HG02885 (cell line): ENCODE data around the gene STUB1.
"Not testable (repeated sequence)": the region's sequence is repeated elsewhere in the genome, so short reads cannot be mapped to it uniquely, and the experiment has no call there.

Source experiments
- ATAC-seq: cut with Tn5 transposase; IDR thresholded peaks from one replicate; pipeline ENCODE4 v1.9.1; 2021; ENCODE audit warnings: mild to moderate bottlenecking; ENCODE audit not compliant: unreplicated experiment, poor library complexity

STUB1 gene

GRCh38 chr16:709566-710499 is 29.6 kb downstream of the STUB1 start:
- no peak for ATAC-seq

GRCh38 chr16:710500-711075 is 30.4 kb downstream of the STUB1 start:
- ATAC-seq = no peak

DNA sequence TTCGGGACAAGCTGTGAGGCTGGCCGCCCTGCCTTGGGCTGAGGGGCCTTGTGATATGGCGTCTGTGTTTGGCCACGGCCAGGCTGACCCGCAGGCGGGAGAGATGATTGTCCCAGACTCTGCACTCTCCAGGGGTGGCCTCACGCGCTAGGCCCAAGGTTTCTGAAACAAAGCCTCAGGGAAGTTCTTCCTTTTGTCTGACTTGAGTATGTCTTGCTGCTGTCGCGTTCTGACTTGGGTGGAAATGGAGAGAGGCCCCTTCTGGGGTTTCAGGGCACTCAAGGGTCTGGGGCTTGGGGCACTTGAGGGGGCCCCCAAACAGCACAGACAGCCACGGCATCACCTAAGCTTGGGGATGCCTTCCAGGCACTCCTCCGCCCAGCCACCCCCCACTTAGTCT is 30.9 kb downstream of the STUB1 start:
- no peak for ATAC-seq

GRCh38 chr16:711548-712320 is 31.5 kb downstream of the STUB1 start:
- ATAC-seq = no peak

DNA sequence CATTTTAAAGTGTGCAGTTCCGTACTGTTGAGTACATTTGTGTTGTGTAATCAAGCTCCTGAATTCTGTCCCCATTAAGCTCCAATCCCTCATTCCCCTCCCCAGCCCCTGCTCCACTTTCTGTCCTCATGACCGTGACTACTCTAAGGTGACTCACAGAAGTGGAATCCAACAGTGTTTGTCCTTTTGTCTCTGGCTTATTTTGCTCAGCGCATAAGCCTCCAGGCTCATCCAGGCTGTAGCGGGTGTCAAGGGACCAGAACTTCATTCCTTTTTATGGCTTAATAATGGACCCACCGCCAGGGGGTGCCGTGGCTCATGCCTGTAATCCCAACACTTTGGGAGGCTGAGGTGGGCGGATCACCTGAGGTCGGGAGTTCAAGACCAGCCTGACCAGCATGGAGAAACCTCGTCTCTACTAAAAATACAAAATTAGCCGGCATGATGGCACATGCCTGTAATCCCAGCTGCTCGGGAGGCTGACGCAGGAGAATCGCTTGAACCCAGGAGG is 32.6 kb downstream of the STUB1 start:
- not testable (repeated sequence) for ATAC-seq

DNA sequence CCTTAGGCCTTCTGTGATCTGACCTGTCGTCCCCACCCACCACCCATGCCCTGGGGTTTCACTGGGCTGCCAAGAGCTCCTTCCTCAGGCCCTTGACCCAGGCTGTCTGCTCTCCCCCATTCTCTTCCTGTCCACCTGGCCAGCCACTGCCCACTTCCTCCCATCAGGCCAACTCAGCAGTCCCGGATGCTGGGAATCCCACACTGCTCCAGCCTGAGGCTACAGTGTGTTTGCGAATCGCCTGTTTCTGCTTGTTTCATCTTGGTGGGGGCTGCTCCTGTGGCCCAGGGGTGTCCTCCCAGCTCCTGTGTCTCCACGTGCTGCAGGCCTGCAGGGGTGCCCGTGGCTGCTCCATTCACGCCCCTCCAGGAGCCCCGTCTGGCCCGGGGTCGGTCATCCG is 33.9 kb downstream of the STUB1 start:
- no peak for ATAC-seq

- peak; percentile 81 for ATAC-seq
Measured at GRCh38 chr16:714558-715476, 34.6 kb downstream of the STUB1 start, which contains the start of gene METRN. Gene METRN, plus strand, starts transcription at chr16:715118. Its CDS starts 172 bp downstream, at chr16:715290.

GRCh38 chr16:715477-716199 is 35.4 kb downstream of the STUB1 start:
- peak; percentile 14 for ATAC-seq

DNA sequence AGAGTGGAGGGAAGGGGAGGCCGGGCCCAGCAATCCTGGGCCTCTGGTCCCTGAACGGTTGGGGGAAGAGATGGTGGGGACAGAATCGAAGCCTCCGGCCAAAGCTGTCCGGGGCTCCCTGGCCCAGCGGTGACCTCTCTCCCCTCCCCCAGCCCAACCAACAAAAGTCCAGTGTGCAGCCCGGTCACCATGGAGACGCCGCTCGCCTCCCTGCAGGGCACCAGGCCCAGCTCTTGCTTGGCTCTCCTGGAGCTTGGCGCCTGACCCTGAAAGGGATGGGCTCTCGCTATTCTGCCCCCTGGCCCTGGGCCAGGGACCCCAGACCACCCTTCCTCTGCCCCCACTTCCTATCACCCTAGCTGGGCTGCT is 36.0 kb downstream of the STUB1 start:
- ATAC-seq = no peak

GRCh38 chr16:716768-717325 is 36.6 kb downstream of the STUB1 start:
- ATAC-seq = no peak

DNA sequence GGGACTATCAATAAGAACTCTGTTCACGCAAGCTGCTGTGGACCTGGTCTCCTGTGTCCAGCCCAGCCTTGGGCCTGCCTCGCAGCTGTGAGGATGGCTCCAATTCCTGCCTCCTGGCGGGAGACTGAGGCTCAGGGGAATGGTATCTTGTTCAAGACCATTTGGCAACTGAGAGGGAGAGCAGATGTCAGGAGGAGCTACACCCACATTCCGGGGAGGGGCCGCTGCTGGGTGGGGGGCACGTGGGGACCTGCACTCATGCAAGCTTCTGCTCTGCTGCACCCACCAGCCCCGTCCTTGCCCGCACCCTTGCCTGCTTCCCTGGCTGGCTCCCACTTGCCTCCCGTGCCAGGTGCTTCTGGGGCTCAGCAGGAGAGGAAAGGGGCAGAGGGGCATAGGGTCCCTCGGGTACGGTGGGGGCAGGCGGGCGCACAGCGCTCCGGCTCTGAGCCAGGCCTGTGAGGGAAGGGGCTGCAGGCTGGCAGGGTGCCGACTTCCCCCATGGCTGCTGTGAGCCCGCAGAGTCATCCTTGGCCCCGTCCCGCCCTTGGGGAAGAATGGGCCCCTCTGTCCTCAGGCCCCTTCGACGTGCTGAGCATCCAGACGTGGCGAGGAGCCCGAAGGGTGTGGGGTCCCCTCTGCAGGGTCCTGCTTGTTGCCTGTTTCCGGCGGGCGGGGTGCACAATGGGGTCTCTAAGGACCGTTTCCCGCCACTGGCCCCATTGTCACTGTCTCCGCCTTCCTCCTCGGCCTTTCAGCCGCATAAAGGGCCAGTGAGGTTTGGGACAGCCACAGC is 37.4 kb downstream of the STUB1 start:
- no peak for ATAC-seq

DNA sequence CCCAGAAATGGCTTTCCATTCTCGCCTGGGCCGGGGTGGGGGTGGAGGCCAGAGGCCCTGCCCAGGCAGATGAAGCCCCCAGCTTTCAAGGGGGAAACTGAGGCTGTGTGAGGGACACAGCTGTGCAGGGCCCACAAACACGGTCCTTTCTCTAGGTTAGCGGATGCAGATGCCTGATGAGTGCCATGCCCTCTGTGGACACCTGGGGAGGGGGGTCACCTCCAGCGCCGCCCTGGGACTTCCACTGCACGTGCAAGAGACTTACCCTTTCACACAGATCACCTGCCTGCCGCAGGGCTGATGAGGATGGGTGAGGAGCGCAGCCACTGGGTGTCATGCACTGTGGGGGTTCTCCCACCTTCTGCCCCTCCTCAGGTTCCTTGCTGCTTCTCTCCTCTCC is 38.2 kb downstream of the STUB1 start:
- no peak for ATAC-seq

DNA sequence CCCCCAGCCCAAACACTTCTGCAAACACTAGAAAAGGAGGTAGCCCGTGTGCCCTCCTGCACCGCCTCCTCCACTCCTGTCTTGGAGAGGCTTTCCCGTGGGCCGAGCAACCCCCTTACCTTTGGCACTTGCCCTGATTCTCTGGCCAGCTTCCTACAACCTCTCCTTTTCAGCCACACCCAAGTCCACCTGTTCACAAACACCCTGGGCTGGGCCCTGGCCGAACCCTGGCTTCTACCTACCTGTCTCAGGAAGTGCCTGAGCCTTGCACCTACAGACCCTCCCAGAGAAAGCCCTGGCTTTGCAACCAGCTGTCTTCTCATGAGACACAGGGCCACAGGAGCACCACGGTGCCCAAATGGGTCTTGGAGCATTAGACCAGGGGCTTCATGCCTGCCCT is 38.7 kb downstream of the STUB1 start:
- no peak for ATAC-seq

DNA sequence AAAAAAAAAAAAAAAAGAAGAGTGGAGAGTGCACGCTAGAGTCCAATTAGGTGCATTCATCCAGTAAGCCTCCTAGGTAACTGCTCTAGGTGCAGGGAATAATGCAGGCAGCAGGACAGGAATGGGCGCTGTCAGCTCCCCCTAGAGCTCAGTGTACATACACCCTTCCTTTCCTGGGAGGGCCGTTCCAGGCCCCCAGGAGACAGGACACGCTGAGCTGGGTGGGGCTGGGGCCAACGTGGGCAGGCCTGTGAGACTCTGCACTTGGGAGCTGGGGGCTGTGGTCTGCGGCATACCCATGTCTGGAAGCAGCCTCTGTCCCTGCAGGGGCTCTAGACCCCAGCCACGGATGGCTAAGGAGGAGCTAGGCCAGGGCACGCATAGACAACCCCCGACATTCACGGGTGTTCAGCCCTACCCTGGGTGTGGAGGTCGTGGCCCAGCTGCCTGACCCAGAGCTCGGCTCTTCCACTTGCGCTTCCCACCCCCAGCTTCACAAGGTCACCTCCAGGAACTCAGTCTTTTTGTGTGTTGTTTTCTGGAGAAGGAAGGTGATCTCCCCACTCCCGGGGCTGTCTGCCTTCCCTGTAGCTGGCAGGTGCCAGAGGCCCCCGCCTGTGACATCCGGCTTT is 39.7 kb downstream of the STUB1 start:
- ATAC-seq = no peak

DNA sequence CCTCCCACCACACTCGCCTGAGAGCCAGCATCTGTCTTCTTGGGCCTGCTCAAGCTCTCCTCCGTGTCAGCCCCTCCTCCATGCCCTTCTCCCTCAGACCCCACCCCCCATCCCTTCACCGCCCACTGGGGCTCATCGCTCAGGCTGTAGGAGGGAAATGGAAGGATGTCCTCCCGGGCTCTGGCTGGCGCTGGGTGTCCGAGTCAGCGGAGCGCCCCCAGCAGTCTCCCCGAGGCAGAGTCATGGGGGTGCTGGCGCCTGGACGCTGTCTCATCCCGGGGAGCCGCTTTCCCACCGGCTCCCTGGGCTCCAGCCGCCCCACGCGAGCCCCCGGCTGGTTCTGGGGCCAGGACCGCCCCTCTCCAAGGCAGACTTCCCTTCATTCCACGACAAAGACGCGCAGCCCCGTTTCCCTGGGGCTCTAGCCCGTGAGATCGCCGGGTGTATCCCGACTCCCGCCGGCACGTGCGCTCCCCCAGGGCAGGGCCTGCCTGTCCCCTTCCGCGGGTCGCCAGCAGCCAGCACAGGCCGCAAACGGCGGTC is 40.3 kb downstream of the STUB1 start:
- peak; percentile 15 for ATAC-seq

DNA sequence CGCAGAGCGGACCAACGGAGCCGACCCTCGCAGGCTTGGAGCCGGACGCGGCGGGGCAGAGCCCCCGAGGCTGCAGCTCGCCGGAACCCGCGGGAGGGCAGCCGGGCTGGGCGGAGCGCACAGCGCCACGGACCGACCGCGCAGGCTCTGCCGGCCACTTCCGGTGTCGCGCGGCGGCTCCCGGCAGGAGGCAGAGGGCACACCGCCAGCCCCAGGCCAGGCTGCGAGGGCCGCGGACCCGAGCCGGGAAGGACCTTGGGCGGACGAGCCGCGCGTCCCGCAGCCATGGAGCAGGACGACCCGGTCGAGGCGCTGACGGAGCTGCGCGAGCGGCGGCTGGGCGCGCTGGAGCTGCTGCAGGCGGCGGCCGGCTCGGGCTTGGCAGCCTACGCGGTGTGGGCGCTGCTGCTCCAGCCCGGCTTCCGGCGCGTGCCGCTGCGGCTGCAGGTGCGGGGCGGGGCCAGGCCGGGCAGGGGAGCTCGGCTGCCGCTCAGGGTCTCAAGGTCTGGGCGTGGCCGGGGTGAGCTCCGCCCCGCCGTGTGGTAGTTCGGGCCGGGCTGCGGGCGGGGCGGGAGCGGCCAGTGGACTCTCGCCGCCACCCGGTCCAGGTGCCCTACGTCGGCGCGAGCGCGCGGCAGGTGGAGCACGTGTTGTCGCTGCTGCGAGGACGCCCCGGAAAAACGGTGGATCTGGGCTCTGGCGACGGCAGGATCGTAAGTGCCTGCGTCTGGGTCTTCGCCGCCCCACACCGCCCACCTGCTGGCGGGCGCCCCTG is 41.0 kb downstream of the STUB1 start, which contains the start of gene ANTKMT:
ANTKMT (plus strand) TSS at position 157 of the 775 bp plus-strand sequence; CDS start at position 286, 129 bp downstream.
- peak; percentile 71 for ATAC-seq
